IMR-90 (cell line): Measurements from ENCODE around the gene ACSL6.

Experiments used
- BHLHE40 ChIP-seq: fragments of 150-350 bp; IDR thresholded peaks from 2 replicates; pipeline ENCODE4 v1.6.1; 2016; ENCODE audit warnings: mild to moderate bottlenecking, low read depth, low read length
- CHD1 ChIP-seq: IDR thresholded peaks from 2 replicates; pipeline ENCODE4 v1.6.1; 2012; ENCODE audit warnings: low read depth, low read length, improper control_type of control experiment
- MAFK ChIP-seq: IDR thresholded peaks from 2 replicates; pipeline ENCODE4 v1.6.1; 2012; ENCODE audit warnings: low read depth, low read length, improper control_type of control experiment
- MAZ ChIP-seq: IDR thresholded peaks from 2 replicates; pipeline ENCODE4 v1.6.1; 2012; ENCODE audit warnings: low read depth, mild to moderate bottlenecking, low read length, improper control_type of control experiment, moderate library complexity, borderline replicate concordance
- POLR2A ChIP-seq: IDR thresholded peaks from 2 replicates; pipeline ENCODE4 v1.6.1; 2012; ENCODE audit warnings: mild to moderate bottlenecking, low read depth, low read length
- RAD21 ChIP-seq: IDR thresholded peaks from 2 replicates; pipeline ENCODE4 v1.6.1; 2012; ENCODE audit warnings: low read length, improper control_type of control experiment
- RCOR1 ChIP-seq: IDR thresholded peaks from 2 replicates; pipeline ENCODE4 v1.6.1; 2012; ENCODE audit warnings: mild to moderate bottlenecking, low read length, improper control_type of control experiment; ENCODE audit not compliant: insufficient replicate concordance
- RFX5 ChIP-seq: IDR thresholded peaks from 2 replicates; pipeline ENCODE4 v1.8.0; 2012; ENCODE audit warnings: low read depth, mild to moderate bottlenecking, low read length, moderate library complexity
- TF ChIP-seq, protein P1 (sequence below): conservative IDR thresholded peaks from 2 replicates; pipeline ENCODE4 v1.5.1; 2012; ENCODE audit warnings: mild to moderate bottlenecking, low read depth, low read length, improper control_type of control experiment

DNA sequence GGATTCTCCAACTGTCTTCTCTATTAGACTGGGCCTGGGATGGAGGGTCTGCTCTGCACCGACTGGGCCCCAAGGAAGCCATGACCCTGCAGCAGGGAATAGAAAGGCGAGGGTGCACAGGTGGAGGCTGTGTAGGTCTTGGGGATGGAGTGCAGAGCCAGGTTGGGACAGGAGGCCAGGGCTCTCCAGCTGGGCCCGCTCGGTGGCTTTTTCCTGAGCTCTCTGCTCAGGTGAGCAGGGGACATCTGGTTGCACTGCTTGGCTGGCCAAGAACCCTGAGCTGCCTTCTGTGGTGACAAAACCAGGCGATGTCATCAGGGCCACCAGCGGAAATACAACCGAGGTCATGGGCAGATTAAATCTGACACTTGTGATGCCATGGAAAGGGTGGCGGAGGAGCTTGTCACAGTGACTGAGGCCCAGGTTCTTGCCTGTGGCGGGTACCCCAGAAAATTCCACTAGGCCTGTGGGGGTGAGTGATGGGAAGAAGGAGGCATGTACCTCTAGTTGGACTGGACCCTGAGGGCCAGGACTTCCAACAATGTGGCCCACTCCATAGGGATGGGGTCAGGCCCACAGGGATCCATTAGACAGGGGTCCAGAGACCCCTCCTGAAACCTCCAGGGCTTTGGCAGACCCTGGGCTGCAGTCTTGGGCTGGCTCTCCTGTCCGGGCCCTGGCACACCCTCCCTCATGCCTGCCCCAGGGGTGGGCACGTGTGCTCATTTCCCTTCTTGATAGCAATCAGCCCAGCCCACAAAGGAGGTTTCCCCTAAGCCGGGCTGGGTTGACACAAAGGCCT lies 44.6 kb upstream of the ACSL6 start:
- TF ChIP-seq, protein P1, sequence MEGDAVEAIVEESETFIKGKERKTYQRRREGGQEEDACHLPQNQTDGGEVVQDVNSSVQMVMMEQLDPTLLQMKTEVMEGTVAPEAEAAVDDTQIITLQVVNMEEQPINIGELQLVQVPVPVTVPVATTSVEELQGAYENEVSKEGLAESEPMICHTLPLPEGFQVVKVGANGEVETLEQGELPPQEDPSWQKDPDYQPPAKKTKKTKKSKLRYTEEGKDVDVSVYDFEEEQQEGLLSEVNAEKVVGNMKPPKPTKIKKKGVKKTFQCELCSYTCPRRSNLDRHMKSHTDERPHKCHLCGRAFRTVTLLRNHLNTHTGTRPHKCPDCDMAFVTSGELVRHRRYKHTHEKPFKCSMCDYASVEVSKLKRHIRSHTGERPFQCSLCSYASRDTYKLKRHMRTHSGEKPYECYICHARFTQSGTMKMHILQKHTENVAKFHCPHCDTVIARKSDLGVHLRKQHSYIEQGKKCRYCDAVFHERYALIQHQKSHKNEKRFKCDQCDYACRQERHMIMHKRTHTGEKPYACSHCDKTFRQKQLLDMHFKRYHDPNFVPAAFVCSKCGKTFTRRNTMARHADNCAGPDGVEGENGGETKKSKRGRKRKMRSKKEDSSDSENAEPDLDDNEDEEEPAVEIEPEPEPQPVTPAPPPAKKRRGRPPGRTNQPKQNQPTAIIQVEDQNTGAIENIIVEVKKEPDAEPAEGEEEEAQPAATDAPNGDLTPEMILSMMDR, result no peak
- TF ChIP-seq MAZ (no peak), POLR2A (no peak), MAFK (no peak), BHLHE40 (no peak), RAD21 (no peak), CHD1 (no peak), RFX5 (no peak), RCOR1 (no peak)
